RCC 7860 (cell line): ENCODE measurements around the gene BCL7A.

Source experiments
- DNase-seq: peaks from one replicate; pipeline ENCODE4 v3.0.0-alpha.2; 2015; ENCODE audit warnings: low spot score
- FAIRE-seq: peaks from 2 replicates; lab custom pipeline; 2012; peaks lifted over from hg19 to GRCh38; lab: Jason Lieb, UNC

BCL7A gene

GRCh38 chr12:122073815-122074214 is 52.1 kb downstream of the BCL7A start:
- FAIRE-seq, result no peak
- no peak for DNase-seq

GRCh38 chr12:122076743-122077495 is 55.2 kb downstream of the BCL7A start:
- DNase-seq (no peak), FAIRE-seq (no peak)

- no peak for FAIRE-seq
- DNase-seq, result peak; percentile 85
These were observed 56.7 kb downstream of the BCL7A start, which contains the start of gene MLXIP for GRCh38 chr12:122078141-122079032. Gene MLXIP (plus strand): TSS chr12:122078756. CDS start chr12:122078854, 98 bp downstream.

GRCh38 chr12:122079033-122079531 is 57.4 kb downstream of the BCL7A start:
- DNase-seq (no peak), FAIRE-seq (no peak)

- no peak for DNase-seq
These were observed 57.9 kb downstream of the BCL7A start for GRCh38 chr12:122079532-122080081.

GRCh38 chr12:122080149-122081082 is 58.7 kb downstream of the BCL7A start:
- FAIRE-seq (peak; percentile 73), DNase-seq (peak; percentile 81)

More at GRCh38 chr12:122079532-122080081, 57.9 kb downstream of the BCL7A start:
- FAIRE-seq, result no peak

GRCh38 chr12:122081083-122081696 is 59.5 kb downstream of the BCL7A start:
- FAIRE-seq (peak; percentile 53), DNase-seq (peak; percentile 76)

GRCh38 chr12:122081697-122082221 is 60.1 kb downstream of the BCL7A start:
- DNase-seq (peak; percentile 15), FAIRE-seq (no peak)

- DNase-seq (no peak), FAIRE-seq (no peak)
These were observed 61.1 kb downstream of the BCL7A start for GRCh38 chr12:122082621-122083356.

GRCh38 chr12:122084857-122085405 is 63.2 kb downstream of the BCL7A start:
- no peak for FAIRE-seq
- no peak for DNase-seq

- FAIRE-seq (no peak), DNase-seq (no peak)
These were observed 63.9 kb downstream of the BCL7A start for GRCh38 chr12:122085591-122085990.

GRCh38 chr12:122086116-122086515 is 64.4 kb downstream of the BCL7A start:
- FAIRE-seq (no peak), DNase-seq (no peak)

- FAIRE-seq (no peak), DNase-seq (no peak)
These were observed 65.1 kb downstream of the BCL7A start for GRCh38 chr12:122086641-122087285.

GRCh38 chr12:122087431-122088178 is 65.9 kb downstream of the BCL7A start:
- FAIRE-seq, result peak; percentile 32

GRCh38 chr12:122088179-122088810 is 66.6 kb downstream of the BCL7A start:
- no peak for FAIRE-seq
- DNase-seq, result no peak

More at GRCh38 chr12:122087431-122088178, 65.9 kb downstream of the BCL7A start:
- peak; percentile 31 for DNase-seq

GRCh38 chr12:122089077-122089476 is 67.4 kb downstream of the BCL7A start:
- FAIRE-seq, result no peak
- DNase-seq, result no peak
